Left lung (tissue), 10 donors: ENCODE measurements around the gene NOL4L. TPM values are rescaled to one million over a fixed set of nuclear protein-coding genes. Genes with fewer than 3 reads are reported as not detected.

ENCODE experiments used
- ATAC-seq: fragments of 200-7000 bp; cut with Tn5 transposase; one replicate; pipeline ENCODE4 v1.9.1; 2020; ENCODE audit warnings: moderate library complexity
- DNase-seq, 4 donors: peaks; one replicate each; pipeline ENCODE4 v3.0.0-alpha.2; 2013 to 2020
- H3K27ac ChIP-seq, 2 donors: fragments of 200-600 bp; sonication (generic) in 1 of 2; one replicate each; pipeline versions ENCODE4 v1.5.0 to v1.8.0; 2020 to 2021
- H3K27me3 ChIP-seq, 2 donors: fragments of 200-600 bp; sonication (generic) in 1 of 2; one replicate each; pipeline versions ENCODE4 v1.5.0 to v1.8.0; 2020 to 2021
- H3K36me3 ChIP-seq, 2 donors: fragments of 200-600 bp; sonication (generic) in 1 of 2; one replicate each; pipeline versions ENCODE4 v1.5.0 to v1.8.0; 2020 to 2021
- H3K4me1 ChIP-seq, 2 donors: fragments of 200-600 bp; one replicate each; pipeline ENCODE4 v1.8.0; 2021
- H3K4me3 ChIP-seq, 2 donors: fragments of 200-600 bp; sonication (generic) in 1 of 2; one replicate each; pipeline versions ENCODE4 v1.5.0 to v1.8.0; 2020 to 2021; ENCODE audit warnings: mild to moderate bottlenecking in 1 of 2
- H3K9me3 ChIP-seq, 2 donors: fragments of 200-600 bp; sonication (generic) in 1 of 2; one replicate each; pipeline versions ENCODE4 v1.5.0 to v1.8.0; 2020 to 2021
- CTCF ChIP-seq, 2 donors: fragments of 200-600 bp; sonication (generic) in 1 of 2; IDR thresholded peaks; one replicate each; pipeline versions ENCODE4 v1.5.0 to v1.8.0; 2021; ENCODE audit warnings: antibody characterized with exemption in 2 of 2
- intact Hi-C, 2 donors: fragments of 100-400 bp; cut with DNase I; formaldehyde crosslinking; loops; one replicate each; pipeline versions ENCODE4 v1.11.2 to v1.14.2; 2022
- polyA plus RNA-seq, 6 donors: library from polyadenylated mRNA; unstranded; fragments of 120-200 nt; gene quantifications; one replicate each; pipeline ENCODE4 v1.2.1, GENCODE V29; 2013; ENCODE audit not compliant: insufficient read length in 6 of 6
- total RNA-seq, 2 donors: library from RNA; stranded (reverse); fragmentation: NEBNext Ultra II Directional; extraction: Animal tissue kit (Norgen Biotek cat#: 25700); gene quantifications; one replicate each; pipeline ENCODE4 v1.2.1, GENCODE V29; 2021
- donor health status: DM: no; HTN: yes; CAD: no.
- donor health status: DM: no; HTN: no; CAD: no.

Gene NOL4L
- total and polyA plus RNA-seq, 8 donors: 16.7 to 49.0 (median 40.7) TPM

- H3K9me3 ChIP-seq: no peaks in the 10 kb centered on the region
- ATAC-seq (no peak), DNase-seq (no peak)
- H3K4me1 ChIP-seq: peaks cover 4 to 28% of the 10 kb centered on the region in 2 donors
- TF ChIP-seq CTCF (IDR thresholded peaks at IDR 0.05): no peak
- intact Hi-C loops: no loop called here
- no peak overlapping the region for H3K4me3 ChIP-seq
- no peaks in the 10 kb centered on the region for H3K27me3 ChIP-seq
- H3K27ac ChIP-seq: peak overlapping the region in 1 of 2 donors; percentile 53
- H3K36me3 ChIP-seq: peaks cover 0 to 79% of the 10 kb centered on the region in 2 donors
Observed at GRCh38 chr20:32448306-32449056, 136.7 kb downstream of the NOL4L start.

GRCh38 chr20:32447136-32448027 lies 137.8 kb downstream of the NOL4L start:
- Histone ChIP-seq H3K4me3 (no peak overlapping the region), H3K4me1 (peaks cover 4 to 28% of the 10 kb centered on the region in 2 donors), H3K36me3 (peaks cover 0 to 68% of the 10 kb centered on the region in 2 donors), H3K27ac (peak overlapping the region in 1 of 2 donors; percentile 53), H3K9me3 (no peaks in the 10 kb centered on the region), H3K27me3 (no peaks in the 10 kb centered on the region)
- DNase-seq (no peak), ATAC-seq (no peak)
- no peak for TF ChIP-seq CTCF (IDR thresholded peaks at IDR 0.05)
- intact Hi-C loops: no loop called here

GRCh38 chr20:32446301-32447100 lies 138.6 kb downstream of the NOL4L start:
- ATAC-seq (no peak), DNase-seq (no peak)
- H3K27me3 ChIP-seq: no peaks in the 10 kb centered on the region
- H3K4me3 ChIP-seq: no peak overlapping the region
- H3K27ac ChIP-seq: peak overlapping the region in 1 of 2 donors; percentile 18
- peaks cover 4 to 28% of the 10 kb centered on the region in 2 donors for H3K4me1 ChIP-seq
- no peak for TF ChIP-seq CTCF (IDR thresholded peaks at IDR 0.05)
- peaks cover 0 to 62% of the 10 kb centered on the region in 2 donors for H3K36me3 ChIP-seq
- intact Hi-C loops: no loop called here
- H3K9me3 ChIP-seq: no peaks in the 10 kb centered on the region

GRCh38 chr20:32445539-32446273 lies 139.4 kb downstream of the NOL4L start:
- intact Hi-C loops: no loop called here
- H3K27me3 ChIP-seq: no peaks in the 10 kb centered on the region
- peak overlapping the region in 1 of 2 donors; percentile 18 for H3K27ac ChIP-seq
- DNase-seq (peak in 1 of 4 donors; percentile 52), ATAC-seq (peak; percentile 18)
- peaks cover 4 to 23% of the 10 kb centered on the region in 2 donors for H3K4me1 ChIP-seq
- no peaks in the 10 kb centered on the region for H3K9me3 ChIP-seq
- H3K4me3 ChIP-seq: no peak overlapping the region
- peaks cover 0 to 64% of the 10 kb centered on the region in 2 donors for H3K36me3 ChIP-seq
- no peak for TF ChIP-seq CTCF (IDR thresholded peaks at IDR 0.05)
